Calu3 (cell line): ENCODE results near the gene LPIN1. TPM values are rescaled to one million over a fixed set of nuclear protein-coding genes. Genes with fewer than 3 reads are reported as not detected.
A peak's percentile ranks its signal among the peaks of the same experiment; 100 is the strongest.

Experiments
- BruUV-seq: library from RNA; stranded (reverse); fragments of 400-500 nt; replicated peaks from 2 replicates; lab custom pipeline; 2021; lab: Mats Ljungman, UMichigan
- CTCF ChIA-PET: fragments of 300-600 bp; sonication (Branson Sonifier 250); formaldehyde crosslinking; loops from one replicate; lab custom pipeline; 2022; ENCODE audit warnings: antibody characterized with exemption; lab: Charles Lee
- DNase-seq: peaks from one replicate; pipeline ENCODE4 v3.0.0; 2022
- H3K27ac Mint-ChIP-seq: one replicate; pipeline ENCODE4 v1.8.0; 2022; ENCODE audit warnings: mixed read lengths; ENCODE audit not compliant: unreplicated experiment
- H3K27me3 Mint-ChIP-seq: one replicate; pipeline ENCODE4 v1.8.0; 2022; ENCODE audit warnings: mixed read lengths; ENCODE audit not compliant: unreplicated experiment
- H3K36me3 Mint-ChIP-seq: one replicate; pipeline ENCODE4 v1.8.0; 2022; ENCODE audit warnings: mild to moderate bottlenecking, moderate library complexity, mixed read lengths; ENCODE audit not compliant: insufficient read depth, unreplicated experiment
- H3K4me1 Mint-ChIP-seq: one replicate; pipeline ENCODE4 v1.8.0; 2022; ENCODE audit warnings: mild to moderate bottlenecking, low read depth, mixed read lengths; ENCODE audit not compliant: unreplicated experiment
- H3K4me3 Mint-ChIP-seq: one replicate; pipeline ENCODE4 v1.8.0; 2022; ENCODE audit warnings: mild to moderate bottlenecking, low read depth, moderate library complexity, mixed read lengths; ENCODE audit not compliant: unreplicated experiment
- H3K9me3 Mint-ChIP-seq: one replicate; pipeline ENCODE4 v1.8.0; 2022; ENCODE audit warnings: low read depth, mixed read lengths; ENCODE audit not compliant: unreplicated experiment
- CTCF ChIP-seq: fragments of 200-600 bp; IDR thresholded peaks from one replicate; pipeline ENCODE4 v1.8.0; 2022; ENCODE audit warnings: antibody characterized with exemption; ENCODE audit not compliant: unreplicated experiment
- intact Hi-C: fragments of 100-400 bp; cut with micrococcal nuclease; formaldehyde crosslinking; loops from one replicate; pipeline ENCODE4 v1.10.0; 2022; ENCODE audit not compliant: unreplicated experiment
- total RNA-seq: library from RNA; stranded (reverse); gene quantifications from 2 replicates; pipeline ENCODE4 v1.2.3, GENCODE V29; 2022

Gene LPIN1
- total RNA-seq, 1 experiment from 2014 or later = 53.5 TPM

GRCh38 chr2:11863103-11863502 lies 116.7 kb downstream of the LPIN1 start:
- Mint-ChIP-seq H3K36me3 (no peaks in the 10 kb centered on the region), H3K9me3 (peaks cover 8% of the 10 kb centered on the region), H3K4me1 (peaks cover 14% of the 10 kb centered on the region), H3K27ac (no peak overlapping the region), H3K4me3 (no peak overlapping the region), H3K27me3 (no peaks in the 10 kb centered on the region)
- CTCF ChIA-PET = interaction anchor here (0.7 to 2.0 kb wide), 7 partner anchors 10 to 854 kb away, joined by 3 to 14 read pairs (median 4); partner anchors contain the start of gene TRIB2
- no peak for TF ChIP-seq CTCF
- no TSS peak for BruUV-seq
- DNase-seq = no peak
- intact Hi-C loops = loop anchor here (5.0 to 10.0 kb wide), 4 partner anchors 172 to 509 kb away; no protein-coding TSS in a partner anchor

GRCh38 chr2:11863513-11864328 lies 117.3 kb downstream of the LPIN1 start:
- peak; percentile 96 for TF ChIP-seq CTCF
- Mint-ChIP-seq H3K4me1 (peaks cover 14% of the 10 kb centered on the region), H3K27ac (no peak overlapping the region), H3K9me3 (peaks cover 7% of the 10 kb centered on the region), H3K27me3 (no peaks in the 10 kb centered on the region), H3K36me3 (no peaks in the 10 kb centered on the region), H3K4me3 (peak overlapping the region; percentile 30)
- CTCF ChIA-PET = interaction anchor here (0.7 to 2.0 kb wide), 7 partner anchors 9 to 853 kb away, joined by 3 to 14 read pairs (median 4); partner anchors contain the start of gene TRIB2
- intact Hi-C loops = loop anchor here (5.0 to 10.0 kb wide), 4 partner anchors 171 to 509 kb away; no protein-coding TSS in a partner anchor
- no TSS peak for BruUV-seq
- DNase-seq = peak; percentile 86

- intact Hi-C loops = loop anchor here (5.0 to 10.0 kb wide), 5 partner anchors 170 to 508 kb away; no protein-coding TSS in a partner anchor
- Mint-ChIP-seq H3K4me1 (peaks cover 14% of the 10 kb centered on the region), H3K27me3 (no peaks in the 10 kb centered on the region), H3K27ac (no peak overlapping the region), H3K36me3 (no peaks in the 10 kb centered on the region), H3K9me3 (no peaks in the 10 kb centered on the region), H3K4me3 (no peak overlapping the region)
- no peak for DNase-seq
- CTCF ChIA-PET = no interaction called here
- no TSS peak for BruUV-seq
- no peak for TF ChIP-seq CTCF
Measured at GRCh38 chr2:11864724-11865123, 118.3 kb downstream of the LPIN1 start.

GRCh38 chr2:11865378-11865777 lies 118.9 kb downstream of the LPIN1 start:
- Mint-ChIP-seq H3K4me3 (no peak overlapping the region), H3K27me3 (no peaks in the 10 kb centered on the region), H3K4me1 (peaks cover 19% of the 10 kb centered on the region), H3K27ac (no peak overlapping the region), H3K36me3 (no peaks in the 10 kb centered on the region), H3K9me3 (no peaks in the 10 kb centered on the region)
- DNase-seq = no peak
- intact Hi-C loops = loop anchor here (5.0 to 10.0 kb wide), 4 partner anchors 169 to 449 kb away; no protein-coding TSS in a partner anchor
- no peak for TF ChIP-seq CTCF
- no TSS peak for BruUV-seq
- CTCF ChIA-PET = no interaction called here
